K562 (cell line): ENCODE results near the gene CDKN2AIP. TPM values are rescaled to one million over a fixed set of nuclear protein-coding genes. Genes with fewer than 3 reads are reported as not detected.

Experiments used
- ATAC-seq: fragments of 200-7000 bp; cut with Tn5 transposase; 3 replicates; pipeline ENCODE4 v1.9.1; 2020; ENCODE audit warnings: moderate library complexity
- BruUV-seq: library from RNA; stranded (reverse); fragments of 400-500 nt; replicated peaks from 2 replicates; lab custom pipeline; 2021; lab: Mats Ljungman, UMichigan
- CTCF ChIA-PET: fragments of 300-600 bp; formaldehyde crosslinking; extraction: SDS; loops from one replicate; lab custom pipeline; 2021; ENCODE audit warnings: low intra/inter-chr PET ratio; lab: Yijun Ruan, JAX
- POLR2A ChIA-PET: fragments of 300-600, 350-650 bp; sonication (Branson Sonifier 250); formaldehyde crosslinking; extraction: SDS; loops from one replicate; lab custom pipeline; 2021; ENCODE audit warnings: antibody characterized with exemption, inconsistent platforms; lab: Yijun Ruan, JAX
- DNase-seq, 4 experiments: peaks; one replicate each; pipeline versions ENCODE4 v3.0.0 to v3.0.0-alpha.2; 2011 to 2018; ENCODE audit warnings: low spot score in 3 of 4, mixed read lengths in 3 of 4; ENCODE audit errors: extremely low read depth in 1 of 4
- FAIRE-seq: peaks from 2 replicates; lab custom pipeline; 2011; peaks lifted over from hg19 to GRCh38; lab: Jason Lieb, UNC
- H2AFZ ChIP-seq: 2 replicates; pipeline ENCODE4 v1.6.0; 2011; ENCODE audit warnings: low read depth, low read length, control low read depth, inconsistent platforms
- H3K27ac ChIP-seq: fragments of 200-600 bp; 3 replicates; pipeline ENCODE4 v1.8.0; 2011; ENCODE audit warnings: low read depth, mild to moderate bottlenecking, control low read depth, inconsistent platforms, low read length, moderate library complexity, mixed read lengths; ENCODE audit errors: extremely low read depth
- H3K27me3 ChIP-seq, 2 experiments: fragments of 300-600 bp in 1 of 2; 2 replicates in 1 of 2; 3 replicates in 1 of 2; pipeline versions ENCODE4 v1.6.0 to v1.8.0; 2011; ENCODE audit warnings: inconsistent platforms in 2 of 2, low read length in 2 of 2, mild to moderate bottlenecking in 1 of 2, mixed read lengths in 1 of 2, moderate library complexity in 1 of 2; ENCODE audit not compliant: control insufficient read depth in 2 of 2, insufficient read depth in 2 of 2
- H3K36me3 ChIP-seq: fragments of 300-600 bp; 3 replicates; pipeline ENCODE4 v1.8.0; 2011; ENCODE audit warnings: mild to moderate bottlenecking, low read length, inconsistent platforms; ENCODE audit not compliant: control insufficient read depth, insufficient read depth
- H3K4me1 ChIP-seq, 2 experiments: fragments of 200-600 bp in 1 of 2; replicated peaks in 1 of 2; 2 replicates in 1 of 2; 3 replicates in 1 of 2; pipeline versions ENCODE4 v1.5.1 to v1.8.0; 2011; ENCODE audit warnings: inconsistent platforms in 2 of 2, low read length in 2 of 2, mild to moderate bottlenecking in 1 of 2, mixed read lengths in 1 of 2, moderate library complexity in 1 of 2; ENCODE audit not compliant: control insufficient read depth in 2 of 2, insufficient read depth in 2 of 2
- H3K4me2 ChIP-seq: 2 replicates; pipeline ENCODE4 v1.6.1; 2011; ENCODE audit warnings: low read length, control low read depth, inconsistent platforms, mixed read lengths; ENCODE audit not compliant: insufficient read depth
- H3K4me3 ChIP-seq: fragments of 200-600 bp; sonication (generic), shearing (Covaris generic); 2 replicates; pipeline ENCODE4 v1.5.1; 2016; ENCODE audit warnings: control low read depth, inconsistent platforms
- H3K79me2 ChIP-seq: fragments of 200-600 bp; 3 replicates; pipeline ENCODE4 v1.8.0; 2011; ENCODE audit warnings: low read length, inconsistent platforms; ENCODE audit not compliant: control insufficient read depth, insufficient read depth
- H3K9ac ChIP-seq, 2 experiments: 2 replicates each; pipeline versions ENCODE4 v1.6.0 to v1.6.1; 2011; ENCODE audit warnings: low read depth in 2 of 2, low read length in 2 of 2, control low read depth in 1 of 2, inconsistent platforms in 1 of 2, mild to moderate bottlenecking in 1 of 2, mixed read lengths in 1 of 2; ENCODE audit not compliant: insufficient read depth in 1 of 2
- H3K9me1 ChIP-seq: one replicate; pipeline ENCODE4 v1.6.0; 2011; ENCODE audit warnings: inconsistent platforms, mild to moderate bottlenecking, low read length, moderate library complexity; ENCODE audit not compliant: control insufficient read depth, insufficient read depth
- H3K9me3 ChIP-seq: replicated peaks from 2 replicates; pipeline ENCODE4 v1.5.1; 2011; ENCODE audit warnings: low read depth, low read length, inconsistent platforms; ENCODE audit not compliant: control insufficient read depth, insufficient read depth
- H4K20me1 ChIP-seq: replicated peaks from 2 replicates; pipeline ENCODE4 v1.6.1; 2011; ENCODE audit warnings: low read length, inconsistent platforms, mixed read lengths; ENCODE audit not compliant: control insufficient read depth, insufficient read depth
- E2F5 ChIP-seq: sonication (generic); formaldehyde crosslinking; IDR thresholded peaks from 2 replicates; pipeline ENCODE4 v1.8.0; 2022; ENCODE audit warnings: mild to moderate bottlenecking, missing genetic modification reagents
- FOSL1 ChIP-seq: fragments of 200-800 bp; sonication (Bioruptor generic); conservative IDR thresholded peaks from 2 replicates; pipeline ENCODE4 v1.6.1; 2016; ENCODE audit warnings: missing genetic modification characterization, missing compliant biosample characterization
- GTF2F1 ChIP-seq: IDR thresholded peaks from 2 replicates; pipeline ENCODE4 v1.6.1; 2011; ENCODE audit warnings: low read depth, low read length, improper control_type of control experiment
- HNRNPUL1 ChIP-seq: fragments of 200-400 bp; formaldehyde crosslinking; IDR thresholded peaks from 2 replicates; pipeline ENCODE4 v1.6.1; 2017; ENCODE audit warnings: low read length
- IFI16 ChIP-seq: fragments of 250-450 bp; sonication (Bioruptor Pico); IDR thresholded peaks from 2 replicates; pipeline ENCODE4 v2.1.2; 2022; ENCODE audit warnings: mild to moderate bottlenecking, inconsistent platforms
- KAT8 ChIP-seq: fragments of 450-650 bp; IDR thresholded peaks from 2 replicates; pipeline ENCODE4 v1.6.1; 2016; ENCODE audit warnings: low read depth, mild to moderate bottlenecking
- KLF6 ChIP-seq: fragments of 250-450 bp; sonication (Bioruptor Pico); IDR thresholded peaks from 2 replicates; pipeline ENCODE4 v1.4.0; 2020; ENCODE audit warnings: mild to moderate bottlenecking, moderate library complexity, borderline replicate concordance
- MED1 ChIP-seq: sonication (generic); formaldehyde crosslinking; IDR thresholded peaks from 2 replicates; pipeline ENCODE4 v1.8.1; 2023; ENCODE audit warnings: missing genetic modification reagents, borderline replicate concordance
- MTA2 ChIP-seq: fragments of 450-650 bp; IDR thresholded peaks from 2 replicates; pipeline ENCODE4 v1.6.1; 2016; ENCODE audit warnings: low read depth
- NR1H2 ChIP-seq: sonication (generic); formaldehyde crosslinking; IDR thresholded peaks from 2 replicates; pipeline ENCODE4 v1.4.0; 2020; ENCODE audit warnings: mild to moderate bottlenecking, missing genetic modification reagents
- PPARD ChIP-seq: fragments of 250-450 bp; sonication (Bioruptor Pico); IDR thresholded peaks from 2 replicates; pipeline ENCODE4 v1.8.0; 2022; ENCODE audit warnings: inconsistent platforms, mild to moderate bottlenecking, moderate library complexity
- SLC30A9 ChIP-seq: fragments of 250-450 bp; sonication (Bioruptor Pico); IDR thresholded peaks from 2 replicates; pipeline ENCODE4 v1.8.0; 2022; ENCODE audit warnings: mild to moderate bottlenecking, moderate library complexity
- SNRNP70 ChIP-seq: fragments of 200-400 bp; formaldehyde crosslinking; optimal IDR thresholded peaks from 2 replicates; pipeline ENCODE3; 2017; ENCODE audit warnings: low read depth, low read length
- TFAM ChIP-seq: fragments of 250-450 bp; sonication (Bioruptor Pico); conservative IDR thresholded peaks from 2 replicates; pipeline ENCODE4 v1.5.0; 2021; ENCODE audit warnings: mild to moderate bottlenecking, moderate library complexity
- TRIM24 ChIP-seq, 2 experiments: fragments of 450-650 bp; IDR thresholded peaks; 2 replicates each; pipeline ENCODE4 v1.6.1; 2016
- ZNF175 ChIP-seq: fragments of 200-800 bp; sonication (Bioruptor generic); IDR thresholded peaks from 2 replicates; pipeline ENCODE4 v1.6.1; 2016; ENCODE audit warnings: low read depth, mild to moderate bottlenecking, missing genetic modification characterization, missing compliant biosample characterization
- ZNF707 ChIP-seq: fragments of 250-450 bp; sonication (Bioruptor Pico); conservative IDR thresholded peaks from 2 replicates; pipeline ENCODE4 v1.8.0; 2022; ENCODE audit warnings: inconsistent platforms, mild to moderate bottlenecking, moderate library complexity
- WGBS: fragments of 100-300 bp; shearing (Covaris generic); methylation state at CpG from one replicate; pipeline ENCODE4 v1.1.6; 2016; ENCODE audit warnings: low coverage, mixed read lengths; ENCODE audit not compliant: insufficient coverage; ENCODE audit errors: missing lambda C conversion rate; 5-methylcytosine and 5-hydroxymethylcytosine counted together
- in situ Hi-C: fragments of 300-500 bp; cut with MboI; formaldehyde crosslinking; loops from 4 replicates; pipeline ENCODE4 v1.15.0; 2018; ENCODE audit warnings: inconsistent platforms, mixed read lengths
- intact Hi-C: fragments of 100-400 bp; cut with micrococcal nuclease; formaldehyde crosslinking; loops from 2 replicates; pipeline ENCODE4 v1.14.2; 2022
- polyA plus RNA-seq, 8 experiments: library from polyadenylated mRNA; depleted of rRNA in 4 of 8; stranded (reverse) in 5 of 8; unstranded in 3 of 8; fragments of >200 nt; fragmentation: Nextera tagmentation in 2 of 8; fragmentation: Illumina TruSeq in 1 of 8; extraction: Ambion mirVana in 2 of 8; extraction: Trizol in 1 of 8; gene quantifications; 2 replicates each; pipeline versions ENCODE4 v1.2.1 to v1.2.3, GENCODE V29; 2011 to 2014; ENCODE audit warnings: inconsistent platforms in 1 of 8, missing spikeins in 1 of 8
- total RNA-seq, 7 experiments: library from RNA; depleted of rRNA in 6 of 7; stranded (reverse); fragments of >200 nt in 6 of 7; fragmentation: Illumina TruSeq in 2 of 7; extraction: Trizol in 2 of 7; gene quantifications; 2 replicates each; pipeline versions ENCODE4 v1.2.1 to v1.2.3, GENCODE V29; 2011 to 2021; ENCODE audit warnings: low replicate concordance in 1 of 7
- TF ChIP-seq, protein P1 (sequence below): IDR thresholded peaks from 2 replicates; pipeline ENCODE4 v1.6.1; 2011; ENCODE audit warnings: borderline replicate concordance, low read depth, mild to moderate bottlenecking, moderate library complexity, low read length; ENCODE audit not compliant: insufficient read depth, poor library complexity, severe bottlenecking

The CDKN2AIP gene
- total and polyA plus RNA-seq, 9 of the 15 experiments (the other 6 are each of a cell fraction or from before 2014, with no cell fraction given): 5.9 to 22.0 (median 19.7) TPM

GRCh38 chr4:183493246-183493645 lies 48.8 kb downstream of the CDKN2AIP start:
- no peak for ATAC-seq
- no peak for TF ChIP-seq TRIM24 (IDR thresholded peaks at IDR 0.05)
- no peak for TF ChIP-seq FOSL1 (tag)
- no peak for TF ChIP-seq ZNF707 (CRISPR knock-in tag)
- TF ChIP-seq NR1H2 (CRISPR knock-in tag): no peak
- no peak for TF ChIP-seq KLF6 (CRISPR knock-in tag)
- TF ChIP-seq SLC30A9 (CRISPR knock-in tag): no peak
- TF ChIP-seq E2F5 (CRISPR knock-in tag): no peak
- no peak for TF ChIP-seq PPARD (CRISPR knock-in tag)
- TF ChIP-seq, protein P1, sequence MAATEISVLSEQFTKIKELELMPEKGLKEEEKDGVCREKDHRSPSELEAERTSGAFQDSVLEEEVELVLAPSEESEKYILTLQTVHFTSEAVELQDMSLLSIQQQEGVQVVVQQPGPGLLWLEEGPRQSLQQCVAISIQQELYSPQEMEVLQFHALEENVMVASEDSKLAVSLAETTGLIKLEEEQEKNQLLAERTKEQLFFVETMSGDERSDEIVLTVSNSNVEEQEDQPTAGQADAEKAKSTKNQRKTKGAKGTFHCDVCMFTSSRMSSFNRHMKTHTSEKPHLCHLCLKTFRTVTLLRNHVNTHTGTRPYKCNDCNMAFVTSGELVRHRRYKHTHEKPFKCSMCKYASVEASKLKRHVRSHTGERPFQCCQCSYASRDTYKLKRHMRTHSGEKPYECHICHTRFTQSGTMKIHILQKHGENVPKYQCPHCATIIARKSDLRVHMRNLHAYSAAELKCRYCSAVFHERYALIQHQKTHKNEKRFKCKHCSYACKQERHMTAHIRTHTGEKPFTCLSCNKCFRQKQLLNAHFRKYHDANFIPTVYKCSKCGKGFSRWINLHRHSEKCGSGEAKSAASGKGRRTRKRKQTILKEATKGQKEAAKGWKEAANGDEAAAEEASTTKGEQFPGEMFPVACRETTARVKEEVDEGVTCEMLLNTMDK: no peak
- no peak for TF ChIP-seq KAT8
- no peak for TF ChIP-seq IFI16 (CRISPR knock-in tag)
- TF ChIP-seq MTA2: no peak
- TF ChIP-seq HNRNPUL1: no peak
- TF ChIP-seq GTF2F1: no peak
- TF ChIP-seq SNRNP70: no peak
- TF ChIP-seq MED1 (CRISPR knock-in tag): no peak
- TF ChIP-seq TFAM (CRISPR knock-in tag): no peak
- TF ChIP-seq ZNF175 (CRISPR knock-in tag): no peak
- intact Hi-C loops (no loop called here), in situ Hi-C loops (no loop called here)
- ChIA-PET POLR2A (no interaction called here), CTCF (no interaction called here)
- Histone ChIP-seq H3K9ac (no peak overlapping the region), H3K4me1 (no peaks in the 10 kb centered on the region; a peak in 1 of 5 replicates), H3K79me2 (no peaks in the 10 kb centered on the region), H3K9me1 (no peaks in the 10 kb centered on the region), H3K4me3 (no peak overlapping the region), H3K27me3 (no peaks in the 10 kb centered on the region), H2AFZ (no peak overlapping the region), H4K20me1 (no peaks in the 10 kb centered on the region), H3K27ac (no peak overlapping the region), H3K36me3 (no peaks in the 10 kb centered on the region), H3K9me3 (no peaks in the 10 kb centered on the region), H3K4me2 (no peak overlapping the region)
- BruUV-seq: no TSS peak
- no peak for FAIRE-seq
- whole genome bisulfite sequencing: 66% methylated on average over 3 of the region's 3 CpGs
- no peak for DNase-seq
